ENCODE results near the gene CHCHD3.

Gene CHCHD3

GRCh38 chr7:132771301-132771730 is 310.6 kb downstream of the CHCHD3 start:
- WGBS (ENCODE audit: insufficient coverage, insufficient read length) = no CpG with 5 or more reads among the region's 6 CpGs
- H3K9me3 ChIP-seq (ENCODE audit: control insufficient read depth, insufficient read depth, low read length) = no peaks in the 10 kb centered on the region
- H3K27ac ChIP-seq (ENCODE audit: low read length) = no peak overlapping the region
- no peak overlapping the region for H3K4me3 ChIP-seq (ENCODE audit: low read length)
- H3K4me1 ChIP-seq (ENCODE audit: control insufficient read depth, insufficient read depth, low read length) = no peaks in the 10 kb centered on the region
- H3K27me3 ChIP-seq (ENCODE audit: control insufficient read depth, insufficient read depth, low read length) = no peaks in the 10 kb centered on the region
- no peaks in the 10 kb centered on the region for H3K36me3 ChIP-seq (ENCODE audit: control insufficient read depth, insufficient read depth, low read length)
- DNase-seq (ENCODE audit: low read depth, low spot score) = no peak

GRCh38 chr7:132770055-132770454 is 311.8 kb downstream of the CHCHD3 start:
- H3K36me3 ChIP-seq (ENCODE audit: control insufficient read depth, insufficient read depth, low read length) = no peaks in the 10 kb centered on the region
- no peak overlapping the region for H3K4me3 ChIP-seq (ENCODE audit: low read length)
- WGBS (ENCODE audit: insufficient coverage, insufficient read length) = no CpG with 5 or more reads among the region's 2 CpGs
- H3K4me1 ChIP-seq (ENCODE audit: control insufficient read depth, insufficient read depth, low read length) = no peaks in the 10 kb centered on the region
- H3K27me3 ChIP-seq (ENCODE audit: control insufficient read depth, insufficient read depth, low read length) = no peaks in the 10 kb centered on the region
- H3K27ac ChIP-seq (ENCODE audit: low read length) = no peak overlapping the region
- DNase-seq (ENCODE audit: low read depth, low spot score) = no peak
- no peaks in the 10 kb centered on the region for H3K9me3 ChIP-seq (ENCODE audit: control insufficient read depth, insufficient read depth, low read length)

GRCh38 chr7:132769280-132769679 is 312.6 kb downstream of the CHCHD3 start:
- no CpG with 5 or more reads among the region's 2 CpGs for WGBS (ENCODE audit: insufficient coverage, insufficient read length)
- H3K4me3 ChIP-seq (ENCODE audit: low read length) = no peak overlapping the region
- H3K4me1 ChIP-seq (ENCODE audit: control insufficient read depth, insufficient read depth, low read length) = no peaks in the 10 kb centered on the region

GRCh38 chr7:132768099-132768498 is 313.8 kb downstream of the CHCHD3 start:
- Histone ChIP-seq H3K27ac (ENCODE audit: low read length) (no peak overlapping the region), H3K36me3 (ENCODE audit: control insufficient read depth, insufficient read depth, low read length) (no peaks in the 10 kb centered on the region), H3K27me3 (ENCODE audit: control insufficient read depth, insufficient read depth, low read length) (no peaks in the 10 kb centered on the region), H3K4me3 (ENCODE audit: low read length) (no peak overlapping the region), H3K9me3 (ENCODE audit: control insufficient read depth, insufficient read depth, low read length) (no peaks in the 10 kb centered on the region), H3K4me1 (ENCODE audit: control insufficient read depth, insufficient read depth, low read length) (no peaks in the 10 kb centered on the region)
- WGBS (ENCODE audit: insufficient coverage, insufficient read length) = no CpG with 5 or more reads among the region's 3 CpGs
- no peak for DNase-seq (ENCODE audit: low read depth, low spot score)

More at GRCh38 chr7:132769280-132769679, 312.6 kb downstream of the CHCHD3 start:
- H3K9me3 ChIP-seq (ENCODE audit: control insufficient read depth, insufficient read depth, low read length) = no peaks in the 10 kb centered on the region
- no peak for DNase-seq (ENCODE audit: low read depth, low spot score)
- H3K27me3 ChIP-seq (ENCODE audit: control insufficient read depth, insufficient read depth, low read length) = no peaks in the 10 kb centered on the region
- H3K36me3 ChIP-seq (ENCODE audit: control insufficient read depth, insufficient read depth, low read length) = no peaks in the 10 kb centered on the region
- no peak overlapping the region for H3K27ac ChIP-seq (ENCODE audit: low read length)

- H3K4me1 ChIP-seq (ENCODE audit: control insufficient read depth, insufficient read depth, low read length) = no peaks in the 10 kb centered on the region
- no peak overlapping the region for H3K27ac ChIP-seq (ENCODE audit: low read length)
- H3K4me3 ChIP-seq (ENCODE audit: low read length) = no peak overlapping the region
- H3K36me3 ChIP-seq (ENCODE audit: control insufficient read depth, insufficient read depth, low read length) = no peaks in the 10 kb centered on the region
- no CpG with 5 or more reads among the region's 5 CpGs for WGBS (ENCODE audit: insufficient coverage, insufficient read length)
- H3K9me3 ChIP-seq (ENCODE audit: control insufficient read depth, insufficient read depth, low read length) = no peaks in the 10 kb centered on the region
- DNase-seq (ENCODE audit: low read depth, low spot score) = no peak
- no peaks in the 10 kb centered on the region for H3K27me3 ChIP-seq (ENCODE audit: control insufficient read depth, insufficient read depth, low read length)
Measured at GRCh38 chr7:132767378-132767777, 314.5 kb downstream of the CHCHD3 start.

- Histone ChIP-seq H3K27me3 (ENCODE audit: control insufficient read depth, insufficient read depth, low read length) (no peaks in the 10 kb centered on the region), H3K4me1 (ENCODE audit: control insufficient read depth, insufficient read depth, low read length) (no peaks in the 10 kb centered on the region), H3K9me3 (ENCODE audit: control insufficient read depth, insufficient read depth, low read length) (no peaks in the 10 kb centered on the region), H3K4me3 (ENCODE audit: low read length) (no peak overlapping the region), H3K36me3 (ENCODE audit: control insufficient read depth, insufficient read depth, low read length) (no peaks in the 10 kb centered on the region), H3K27ac (ENCODE audit: low read length) (no peak overlapping the region)
- no peak for DNase-seq (ENCODE audit: low read depth, low spot score)
- no CpG with 5 or more reads among the region's 1 CpG for WGBS (ENCODE audit: insufficient coverage, insufficient read length)
Measured at GRCh38 chr7:132766660-132767059, 315.2 kb downstream of the CHCHD3 start.

GRCh38 chr7:132765861-132766260 is 316.0 kb downstream of the CHCHD3 start:
- Histone ChIP-seq H3K4me1 (ENCODE audit: control insufficient read depth, insufficient read depth, low read length) (no peaks in the 10 kb centered on the region), H3K27ac (ENCODE audit: low read length) (no peak overlapping the region), H3K36me3 (ENCODE audit: control insufficient read depth, insufficient read depth, low read length) (no peaks in the 10 kb centered on the region), H3K9me3 (ENCODE audit: control insufficient read depth, insufficient read depth, low read length) (no peaks in the 10 kb centered on the region), H3K27me3 (ENCODE audit: control insufficient read depth, insufficient read depth, low read length) (no peaks in the 10 kb centered on the region), H3K4me3 (ENCODE audit: low read length) (no peak overlapping the region)
- no CpG with 5 or more reads among the region's 11 CpGs for WGBS (ENCODE audit: insufficient coverage, insufficient read length)
- no peak for DNase-seq (ENCODE audit: low read depth, low spot score)

GRCh38 chr7:132764762-132765161 is 317.1 kb downstream of the CHCHD3 start:
- Histone ChIP-seq H3K27me3 (ENCODE audit: control insufficient read depth, insufficient read depth, low read length) (no peaks in the 10 kb centered on the region), H3K9me3 (ENCODE audit: control insufficient read depth, insufficient read depth, low read length) (no peaks in the 10 kb centered on the region), H3K4me1 (ENCODE audit: control insufficient read depth, insufficient read depth, low read length) (no peaks in the 10 kb centered on the region), H3K27ac (ENCODE audit: low read length) (no peak overlapping the region), H3K36me3 (ENCODE audit: control insufficient read depth, insufficient read depth, low read length) (no peaks in the 10 kb centered on the region), H3K4me3 (ENCODE audit: low read length) (no peak overlapping the region)
- DNase-seq (ENCODE audit: low read depth, low spot score) = no peak
- WGBS (ENCODE audit: insufficient coverage, insufficient read length) = no CpG with 5 or more reads among the region's 5 CpGs

- Histone ChIP-seq H3K36me3 (ENCODE audit: control insufficient read depth, insufficient read depth, low read length) (no peaks in the 10 kb centered on the region), H3K27me3 (ENCODE audit: control insufficient read depth, insufficient read depth, low read length) (no peaks in the 10 kb centered on the region), H3K4me1 (ENCODE audit: control insufficient read depth, insufficient read depth, low read length) (no peaks in the 10 kb centered on the region), H3K9me3 (ENCODE audit: control insufficient read depth, insufficient read depth, low read length) (no peaks in the 10 kb centered on the region), H3K27ac (ENCODE audit: low read length) (no peak overlapping the region), H3K4me3 (ENCODE audit: low read length) (no peak overlapping the region)
- DNase-seq (ENCODE audit: low read depth, low spot score) = no peak
- no CpG with 5 or more reads among the region's 7 CpGs for WGBS (ENCODE audit: insufficient coverage, insufficient read length)
Measured at GRCh38 chr7:132760866-132761265, 321.0 kb downstream of the CHCHD3 start.

GRCh38 chr7:132760244-132760623 is 321.7 kb downstream of the CHCHD3 start:
- H3K4me3 ChIP-seq (ENCODE audit: low read length) = no peak overlapping the region
- H3K36me3 ChIP-seq (ENCODE audit: control insufficient read depth, insufficient read depth, low read length) = no peaks in the 10 kb centered on the region
- WGBS (ENCODE audit: insufficient coverage, insufficient read length) = no CpG with 5 or more reads among the region's 2 CpGs
- no peaks in the 10 kb centered on the region for H3K4me1 ChIP-seq (ENCODE audit: control insufficient read depth, insufficient read depth, low read length)
- no peaks in the 10 kb centered on the region for H3K27me3 ChIP-seq (ENCODE audit: control insufficient read depth, insufficient read depth, low read length)
- no peak overlapping the region for H3K27ac ChIP-seq (ENCODE audit: low read length)
- DNase-seq (ENCODE audit: low read depth, low spot score) = no peak
- H3K9me3 ChIP-seq (ENCODE audit: control insufficient read depth, insufficient read depth, low read length) = no peaks in the 10 kb centered on the region

GRCh38 chr7:132759482-132760243 is 322.2 kb downstream of the CHCHD3 start:
- no CpG with 5 or more reads among the region's 15 CpGs for WGBS (ENCODE audit: insufficient coverage, insufficient read length)
- no peak overlapping the region for H3K27ac ChIP-seq (ENCODE audit: low read length)
- DNase-seq (ENCODE audit: low read depth, low spot score) = no peak

More at GRCh38 chr7:132759482-132760243, 322.2 kb downstream of the CHCHD3 start:
- Histone ChIP-seq H3K9me3 (ENCODE audit: control insufficient read depth, insufficient read depth, low read length) (no peaks in the 10 kb centered on the region), H3K4me1 (ENCODE audit: control insufficient read depth, insufficient read depth, low read length) (no peaks in the 10 kb centered on the region), H3K4me3 (ENCODE audit: low read length) (no peak overlapping the region), H3K27me3 (ENCODE audit: control insufficient read depth, insufficient read depth, low read length) (no peaks in the 10 kb centered on the region), H3K36me3 (ENCODE audit: control insufficient read depth, insufficient read depth, low read length) (no peaks in the 10 kb centered on the region)

All from iPS DF 6.9 (cell line).